HG03558 (cell line): Measurements from ENCODE around the gene EMILIN1.

Experiments
- ATAC-seq: cut with Tn5 transposase; IDR thresholded peaks from one replicate; pipeline ENCODE4 v1.9.1; 2021; ENCODE audit warnings: moderate number of reproducible peaks; ENCODE audit not compliant: unreplicated experiment; ENCODE audit errors: extremely low read depth

EMILIN1 gene

GRCh38 chr2:27078267-27079194 lies at the start of gene EMILIN1:
EMILIN1 (plus strand) TSS chr2:27078615; CDS start chr2:27079066, 451 bp downstream.
- ATAC-seq: no peak

GRCh38 chr2:27029051-27029450 lies 49.4 kb upstream of the EMILIN1 start:
- ATAC-seq: no peak

GRCh38 chr2:27032495-27033252 lies 45.7 kb upstream of the EMILIN1 start, which contains the start of gene TMEM214:
TMEM214 (plus strand) TSS chr2:27032965; CDS start chr2:27033016, 51 bp downstream.
- peak; percentile 71 for ATAC-seq

GRCh38 chr2:27033253-27033852 lies 45.1 kb upstream of the EMILIN1 start:
- ATAC-seq: no peak

- ATAC-seq: no peak
Observed at GRCh38 chr2:27038012-27038411, 40.4 kb upstream of the EMILIN1 start.

- no peak for ATAC-seq
Observed at GRCh38 chr2:27038631-27039339, 39.6 kb upstream of the EMILIN1 start.

GRCh38 chr2:27039426-27039825 lies 39.0 kb upstream of the EMILIN1 start:
- ATAC-seq: no peak

GRCh38 chr2:27039871-27040270 lies 38.5 kb upstream of the EMILIN1 start:
- no peak for ATAC-seq

- no peak for ATAC-seq
Observed at GRCh38 chr2:27040282-27040681, 38.1 kb upstream of the EMILIN1 start.

GRCh38 chr2:27041752-27042151 lies 36.7 kb upstream of the EMILIN1 start:
- ATAC-seq: no peak

- ATAC-seq: no peak
Observed at GRCh38 chr2:27042159-27042661, 36.2 kb upstream of the EMILIN1 start.

GRCh38 chr2:27042985-27043634 lies 35.3 kb upstream of the EMILIN1 start:
- ATAC-seq: no peak

GRCh38 chr2:27049422-27050280 lies 28.8 kb upstream of the EMILIN1 start:
- ATAC-seq: no peak

- ATAC-seq: peak; percentile 31
Observed at GRCh38 chr2:27050281-27050995, 28.0 kb upstream of the EMILIN1 start.

GRCh38 chr2:27050996-27051901 lies 27.2 kb upstream of the EMILIN1 start, which contains the start of gene AGBL5:
AGBL5 (plus strand) TSS chr2:27051668; CDS start chr2:27052959, 1,291 bp downstream.
- peak; percentile 37 for ATAC-seq

GRCh38 chr2:27051902-27052645 lies 26.3 kb upstream of the EMILIN1 start:
- ATAC-seq: no peak
